ENCODE measurements around the gene UTY. TPM values are rescaled to one million over a fixed set of nuclear protein-coding genes. Genes with fewer than 3 reads are reported as not detected.
A peak's percentile ranks its signal among the peaks of the same experiment; 100 is the strongest.

The UTY gene
- total and polyA plus RNA-seq, 2 donors (not counting 3 experiments of a cell fraction or from before 2014, with no cell fraction given): 4.8 to 17.9 TPM

- no peaks in the 10 kb centered on the region for H3K9me1 ChIP-seq (replicated peaks; ENCODE audit: control insufficient read depth, extremely low read depth, insufficient read depth, low read length)
- no peak overlapping the region for H3K9ac ChIP-seq (replicated peaks; ENCODE audit: extremely low read depth, insufficient read depth, low read length)
- no peak overlapping the region for H3K27ac ChIP-seq (ENCODE audit: insufficient read depth, low read depth, low read length)
- H3K79me2 ChIP-seq (ENCODE audit: control insufficient read depth, insufficient read depth, low read length): peaks cover 45% of the 10 kb centered on the region
- CTCF ChIA-PET: no interaction called here
- FAIRE-seq (no peak), DNase-seq (ENCODE audit: low read depth, low spot score) (peak; percentile 62)
- H4K20me1 ChIP-seq (replicated peaks; ENCODE audit: control insufficient read depth, extremely low read depth, insufficient read depth, low read length): peaks cover 2% of the 10 kb centered on the region
- peaks cover 0 to 1% of the 10 kb centered on the region in 2 experiments for H3K36me3 ChIP-seq (ENCODE audit: control insufficient read depth in 2 of 2, extremely low read depth in 1 of 2, insufficient read depth in 2 of 2, low read length in 2 of 2)
- no peak for TF ChIP-seq CTCF (IDR thresholded peaks at IDR 0.05; ENCODE audit: extremely low read depth in 1 of 2, insufficient read depth in 1 of 2, low read depth in 1 of 2, low read length in 2 of 2)
- no TSS peak for BruUV-seq (replicated peaks)
- no peaks in the 10 kb centered on the region for H3K9me3 ChIP-seq (replicated peaks; ENCODE audit: control insufficient read depth, insufficient read depth, low read length)
- H3K4me2 ChIP-seq (ENCODE audit: insufficient read depth, low read length): no peak overlapping the region
- H3K27me3 ChIP-seq (ENCODE audit: control insufficient read depth in 2 of 2, insufficient read depth in 2 of 2, low read length in 2 of 2): no peaks in the 10 kb centered on the region
- POLR2A ChIA-PET: no interaction called here
- H3K4me3 ChIP-seq (replicated peaks in 1 of 3; ENCODE audit: insufficient read depth in 1 of 3, low read depth in 1 of 3, low read length in 3 of 3): no peak overlapping the region
- dilution Hi-C loops (cut with MboI; ENCODE audit: extremely low pct_ligation_motif_present, low sequenced_read_pairs): no loop called here
- intact Hi-C loops (cut with micrococcal nuclease): loop anchor here (10.0 kb wide), 1 partner anchor 299 kb away; no protein-coding TSS in a partner anchor
- peaks cover 10% of the 10 kb centered on the region for H3K4me1 ChIP-seq (ENCODE audit: control insufficient read depth, extremely low read depth, insufficient read depth, low read length)
- H2AFZ ChIP-seq (ENCODE audit: low read depth, low read length): no peak overlapping the region
These were observed 44.4 kb downstream of the UTY start for GRCh38 chrY:13435206-13435967.

- H3K9me3 ChIP-seq (replicated peaks; ENCODE audit: control insufficient read depth, insufficient read depth, low read length): no peaks in the 10 kb centered on the region
- no peak overlapping the region for H3K4me3 ChIP-seq (replicated peaks in 1 of 3; ENCODE audit: insufficient read depth in 1 of 3, low read depth in 1 of 3, low read length in 3 of 3)
- POLR2A ChIA-PET: no interaction called here
- H3K27me3 ChIP-seq (ENCODE audit: control insufficient read depth in 2 of 2, insufficient read depth in 2 of 2, low read length in 2 of 2): no peaks in the 10 kb centered on the region
- dilution Hi-C loops (cut with MboI; ENCODE audit: extremely low pct_ligation_motif_present, low sequenced_read_pairs) (no loop called here), intact Hi-C loops (cut with micrococcal nuclease) (loop anchor here (10.0 kb wide), 1 partner anchor 302 kb away; no protein-coding TSS in a partner anchor)
- DNase-seq (ENCODE audit: low read depth, low spot score): no peak
- no peaks in the 10 kb centered on the region for H3K9me1 ChIP-seq (replicated peaks; ENCODE audit: control insufficient read depth, extremely low read depth, insufficient read depth, low read length)
- no TSS peak for BruUV-seq (replicated peaks)
- no peak for TF ChIP-seq POLR2A (IDR thresholded peaks at IDR 0.05; ENCODE audit: low read depth, low read length)
- no peak for TF ChIP-seq JUN (IDR thresholded peaks at IDR 0.05; ENCODE audit: borderline replicate concordance, insufficient read depth, insufficient read length, low read depth)
- no peak for TF ChIP-seq GATA2 (IDR thresholded peaks at IDR 0.05; ENCODE audit: insufficient read depth, insufficient read length, low read depth, low read length)
- TF ChIP-seq MAX (IDR thresholded peaks at IDR 0.05; ENCODE audit: insufficient read depth, insufficient read length): no peak
- TF ChIP-seq POLR2AphosphoS5 (IDR thresholded peaks at IDR 0.05; ENCODE audit: insufficient read depth, low read depth, low read length): no peak
- no peak for TF ChIP-seq CTCF (IDR thresholded peaks at IDR 0.05; ENCODE audit: extremely low read depth in 1 of 2, insufficient read depth in 1 of 2, low read depth in 1 of 2, low read length in 2 of 2)
- no peak for TF ChIP-seq MYC (IDR thresholded peaks at IDR 0.05; ENCODE audit: low read depth, low read length)
- FAIRE-seq: no peak
- peaks cover 53% of the 10 kb centered on the region for H3K79me2 ChIP-seq (ENCODE audit: control insufficient read depth, insufficient read depth, low read length)
- peaks cover 2% of the 10 kb centered on the region for H4K20me1 ChIP-seq (replicated peaks; ENCODE audit: control insufficient read depth, extremely low read depth, insufficient read depth, low read length)
- H3K4me1 ChIP-seq (ENCODE audit: control insufficient read depth, extremely low read depth, insufficient read depth, low read length): peaks cover 10% of the 10 kb centered on the region
- no peak overlapping the region for H3K9ac ChIP-seq (replicated peaks; ENCODE audit: extremely low read depth, insufficient read depth, low read length)
- no peak overlapping the region for H3K4me2 ChIP-seq (ENCODE audit: insufficient read depth, low read length)
- peaks cover 0 to 1% of the 10 kb centered on the region in 2 experiments for H3K36me3 ChIP-seq (ENCODE audit: control insufficient read depth in 2 of 2, extremely low read depth in 1 of 2, insufficient read depth in 2 of 2, low read length in 2 of 2)
- H2AFZ ChIP-seq (ENCODE audit: low read depth, low read length): no peak overlapping the region
- CTCF ChIA-PET: no interaction called here
- H3K27ac ChIP-seq (ENCODE audit: insufficient read depth, low read depth, low read length): no peak overlapping the region
These were observed 47.4 kb downstream of the UTY start for GRCh38 chrY:13432293-13433025.
